GM13977 (cell line): ENCODE measurements around the gene PDE6A.

Source experiments
- DNase-seq: peaks from one replicate; pipeline ENCODE4 v3.0.0; 2012; ENCODE audit warnings: low spot score
- CTCF ChIP-seq: IDR thresholded peaks from 2 replicates; pipeline ENCODE4 v1.5.1; 2012; ENCODE audit warnings: mild to moderate bottlenecking, control low read depth; ENCODE audit not compliant: insufficient read depth; ENCODE audit errors: extremely low read depth, missing control alignments
- in situ Hi-C: fragments of 300-500 bp; cut with MboI; formaldehyde crosslinking; loops from one replicate; pipeline ENCODE4 v1.12.0; 2022; ENCODE audit warnings: low sequenced_read_pairs, low pct_unique_long_range_greater_than_20kb, mixed read lengths, inconsistent platforms; ENCODE audit not compliant: unreplicated experiment

The PDE6A gene

GRCh38 chr5:149942199-149942598, 2.4 kb downstream of the PDE6A start:
- no peak for TF ChIP-seq CTCF
- in situ Hi-C loops, result no loop called here
- DNase-seq, result no peak

- DNase-seq, result no peak
- in situ Hi-C loops, result no loop called here
- TF ChIP-seq CTCF, result no peak
Observed at GRCh38 chr5:149941795-149942194, 2.8 kb downstream of the PDE6A start.

- in situ Hi-C loops, result no loop called here
- TF ChIP-seq CTCF, result no peak
- no peak for DNase-seq
Observed at GRCh38 chr5:149940941-149941644, 3.5 kb downstream of the PDE6A start.

- peak; percentile 38 for DNase-seq
- TF ChIP-seq CTCF, result no peak
- in situ Hi-C loops, result no loop called here
Observed at GRCh38 chr5:149940077-149940574, 4.5 kb downstream of the PDE6A start.

GRCh38 chr5:149939546-149939945, 5.0 kb downstream of the PDE6A start:
- TF ChIP-seq CTCF, result no peak
- DNase-seq, result no peak
- in situ Hi-C loops, result no loop called here

GRCh38 chr5:149938791-149939358, 5.7 kb downstream of the PDE6A start:
- in situ Hi-C loops, result no loop called here
- TF ChIP-seq CTCF, result no peak
- DNase-seq, result no peak
